ENCODE results near the gene TJP2.

- TF ChIP-seq SUZ12 (IDR thresholded peaks at IDR 0.05; ENCODE audit: extremely low read depth, insufficient read depth, insufficient read length) (no peak), YY1 (IDR thresholded peaks at IDR 0.05; ENCODE audit: insufficient read depth, insufficient read length) (no peak)
Measured at GRCh38 chr9:69176471-69177171, 2.5 kb downstream of the TJP2 start.

Data from NT2/D1 (cell line).